ENCODE data around the gene GUCY1B1. TPM values are rescaled to one million over a fixed set of nuclear protein-coding genes. Genes with fewer than 3 reads are reported as not detected.

GUCY1B1 gene
- polyA plus RNA-seq, 1 experiment: 2.2 TPM

- DNase-seq (ENCODE audit: low read depth): no peak
- TF ChIP-seq CTCF (IDR thresholded peaks at IDR 0.05; ENCODE audit: insufficient read depth, low read depth, low read length): no peak
- H3K36me3 ChIP-seq (ENCODE audit: control insufficient read depth, insufficient read depth, low read length): no peaks in the 10 kb centered on the region
- CTCF ChIA-PET: no interaction called here
- POLR2A ChIA-PET: no interaction called here
- no peak overlapping the region for H3K4me3 ChIP-seq (ENCODE audit: low read depth, low read length)
- H3K27me3 ChIP-seq (ENCODE audit: control insufficient read depth, insufficient read depth, low read length): no peaks in the 10 kb centered on the region
Observed at GRCh38 chr4:155849042-155849441, 90.2 kb downstream of the GUCY1B1 start.

GRCh38 chr4:155853189-155853588 is 94.4 kb downstream of the GUCY1B1 start:
- TF ChIP-seq CTCF (IDR thresholded peaks at IDR 0.05; ENCODE audit: insufficient read depth, low read depth, low read length): no peak
- ChIA-PET POLR2A (no interaction called here), CTCF (interaction anchor here (1.1 kb wide), 1 partner anchor 100 kb away, joined by 3 read pairs; no protein-coding TSS in a partner anchor)
- H3K27me3 ChIP-seq (ENCODE audit: control insufficient read depth, insufficient read depth, low read length): no peaks in the 10 kb centered on the region
- no peak overlapping the region for H3K4me3 ChIP-seq (ENCODE audit: low read depth, low read length)
- no peak for DNase-seq (ENCODE audit: low read depth)
- no peaks in the 10 kb centered on the region for H3K36me3 ChIP-seq (ENCODE audit: control insufficient read depth, insufficient read depth, low read length)

- DNase-seq (ENCODE audit: low read depth): peak; percentile 4
- Histone ChIP-seq H3K27me3 (ENCODE audit: control insufficient read depth, insufficient read depth, low read length) (no peaks in the 10 kb centered on the region), H3K4me3 (ENCODE audit: low read depth, low read length) (no peak overlapping the region), H3K36me3 (ENCODE audit: control insufficient read depth, insufficient read depth, low read length) (no peaks in the 10 kb centered on the region)
- TF ChIP-seq CTCF (IDR thresholded peaks at IDR 0.05; ENCODE audit: insufficient read depth, low read depth, low read length): no peak
- ChIA-PET CTCF (interaction anchor here (0.7 kb wide), 1 partner anchor 98 kb away, joined by 3 read pairs; no protein-coding TSS in a partner anchor), POLR2A (no interaction called here)
Observed at GRCh38 chr4:155854582-155855226, 95.9 kb downstream of the GUCY1B1 start.

- no peaks in the 10 kb centered on the region for H3K27me3 ChIP-seq (ENCODE audit: control insufficient read depth, insufficient read depth, low read length)
- no peak for DNase-seq (ENCODE audit: low read depth)
- no peak for TF ChIP-seq CTCF (IDR thresholded peaks at IDR 0.05; ENCODE audit: insufficient read depth, low read depth, low read length)
- POLR2A ChIA-PET: no interaction called here
- no peaks in the 10 kb centered on the region for H3K36me3 ChIP-seq (ENCODE audit: control insufficient read depth, insufficient read depth, low read length)
- no peak overlapping the region for H3K4me3 ChIP-seq (ENCODE audit: low read depth, low read length)
- CTCF ChIA-PET: no interaction called here
Observed at GRCh38 chr4:155855897-155856296, 97.1 kb downstream of the GUCY1B1 start.

Other genes with a start within 250 kb of the GUCY1B1 start
- gene GUCY1A1, start 92.2 kb upstream of the GUCY1B1 start, polyA plus RNA-seq (2011; rRNA removed): 0.23 and 0.38 TPM in 2 replicates
- gene ASIC5, start 107.3 kb downstream of the GUCY1B1 start, polyA plus RNA-seq (2011; rRNA removed): not detected in 2 replicates
- 0.27 TPM in 1 of 2 replicates, not detected in the other for gene TDO2, start 144.7 kb downstream of the GUCY1B1 start, polyA plus RNA-seq (2011; rRNA removed)
- gene CTSO, start 194.8 kb downstream of the GUCY1B1 start, polyA plus RNA-seq (2011; rRNA removed): 7.8 and 14.1 TPM in 2 replicates